Measurements from ENCODE around the gene UBAP1L.

The UBAP1L gene

GRCh38 chr15:65062726-65063125 lies 52.3 kb downstream of the UBAP1L start:
- H4K20me1 ChIP-seq (ENCODE audit: low read depth, low read length), result no peaks in the 10 kb centered on the region
- H3K9ac ChIP-seq (ENCODE audit: low read length), result no peak overlapping the region
- no peaks in the 10 kb centered on the region for H3K27me3 ChIP-seq (ENCODE audit: low read length)
- TF ChIP-seq CTCF (IDR thresholded peaks at IDR 0.05; ENCODE audit: insufficient read depth, low read length, poor library complexity, severe bottlenecking) (no peak), EZH2phosphoT487 (conservative IDR thresholded peaks at IDR 0.05; ENCODE audit: low read length) (no peak)
- H3K4me2 ChIP-seq (ENCODE audit: low read depth, low read length, poor library complexity, severe bottlenecking), result no peak overlapping the region
- H2AFZ ChIP-seq (ENCODE audit: low read depth, low read length, severe bottlenecking), result no peak overlapping the region
- no peaks in the 10 kb centered on the region for H3K9me2 ChIP-seq (replicated peaks; ENCODE audit: insufficient read depth, low read length)
- no peak overlapping the region for H3K4me3 ChIP-seq (ENCODE audit: insufficient read depth, low read length, poor library complexity, severe bottlenecking)
- H3K79me2 ChIP-seq (ENCODE audit: insufficient read depth, low read length), result no peaks in the 10 kb centered on the region
- H3K27ac ChIP-seq (ENCODE audit: low read depth, low read length), result no peak overlapping the region
- H3F3A ChIP-seq (ENCODE audit: insufficient read depth), result no peaks in the 10 kb centered on the region
- no peaks in the 10 kb centered on the region for H3K36me3 ChIP-seq (ENCODE audit: low read length)
- no peaks in the 10 kb centered on the region for H3K9me3 ChIP-seq (ENCODE audit: insufficient read depth, low read length)

GRCh38 chr15:65062061-65062460 lies 52.9 kb downstream of the UBAP1L start:
- no peak overlapping the region for H3K9ac ChIP-seq (ENCODE audit: low read length)
- H3K9me3 ChIP-seq (ENCODE audit: insufficient read depth, low read length), result no peaks in the 10 kb centered on the region
- H2AFZ ChIP-seq (ENCODE audit: low read depth, low read length, severe bottlenecking), result no peak overlapping the region
- H3K27ac ChIP-seq (ENCODE audit: low read depth, low read length), result no peak overlapping the region
- H3K27me3 ChIP-seq (ENCODE audit: low read length), result no peaks in the 10 kb centered on the region
- H3K79me2 ChIP-seq (ENCODE audit: insufficient read depth, low read length), result no peaks in the 10 kb centered on the region
- H3K4me2 ChIP-seq (ENCODE audit: low read depth, low read length, poor library complexity, severe bottlenecking), result no peak overlapping the region
- no peaks in the 10 kb centered on the region for H4K20me1 ChIP-seq (ENCODE audit: low read depth, low read length)
- H3K36me3 ChIP-seq (ENCODE audit: low read length), result no peaks in the 10 kb centered on the region
- H3F3A ChIP-seq (ENCODE audit: insufficient read depth), result no peaks in the 10 kb centered on the region
- TF ChIP-seq CTCF (IDR thresholded peaks at IDR 0.05; ENCODE audit: insufficient read depth, low read length, poor library complexity, severe bottlenecking), result no peak
- TF ChIP-seq EZH2phosphoT487 (conservative IDR thresholded peaks at IDR 0.05; ENCODE audit: low read length), result no peak
- H3K4me3 ChIP-seq (ENCODE audit: insufficient read depth, low read length, poor library complexity, severe bottlenecking), result no peak overlapping the region
- H3K9me2 ChIP-seq (replicated peaks; ENCODE audit: insufficient read depth, low read length), result no peaks in the 10 kb centered on the region

- Histone ChIP-seq H2AFZ (ENCODE audit: low read depth, low read length, severe bottlenecking) (no peak overlapping the region), H3K9me2 (replicated peaks; ENCODE audit: insufficient read depth, low read length) (no peaks in the 10 kb centered on the region), H3K27me3 (ENCODE audit: low read length) (no peaks in the 10 kb centered on the region), H3K27ac (ENCODE audit: low read depth, low read length) (no peak overlapping the region), H3K9ac (ENCODE audit: low read length) (no peak overlapping the region), H3F3A (ENCODE audit: insufficient read depth) (no peaks in the 10 kb centered on the region), H3K36me3 (ENCODE audit: low read length) (no peaks in the 10 kb centered on the region), H3K4me2 (ENCODE audit: low read depth, low read length, poor library complexity, severe bottlenecking) (no peak overlapping the region), H3K4me3 (ENCODE audit: insufficient read depth, low read length, poor library complexity, severe bottlenecking) (no peak overlapping the region), H3K79me2 (ENCODE audit: insufficient read depth, low read length) (no peaks in the 10 kb centered on the region), H4K20me1 (ENCODE audit: low read depth, low read length) (no peaks in the 10 kb centered on the region), H3K9me3 (ENCODE audit: insufficient read depth, low read length) (no peaks in the 10 kb centered on the region)
- no peak for TF ChIP-seq CTCF (IDR thresholded peaks at IDR 0.05; ENCODE audit: insufficient read depth, low read length, poor library complexity, severe bottlenecking)
- no peak for TF ChIP-seq EZH2phosphoT487 (conservative IDR thresholded peaks at IDR 0.05; ENCODE audit: low read length)
These were observed 54.2 kb downstream of the UBAP1L start for GRCh38 chr15:65060641-65061397.

All from SU-DHL-6 (cell line).